GM18519 (cell line): ENCODE measurements around the gene ACAD11.

Experiments used
- ATAC-seq: cut with Tn5 transposase; IDR thresholded peaks from one replicate; pipeline ENCODE4 v1.9.1; 2021; ENCODE audit warnings: mild to moderate bottlenecking, moderate library complexity; ENCODE audit not compliant: unreplicated experiment, low FRiP score

ACAD11 gene

DNA sequence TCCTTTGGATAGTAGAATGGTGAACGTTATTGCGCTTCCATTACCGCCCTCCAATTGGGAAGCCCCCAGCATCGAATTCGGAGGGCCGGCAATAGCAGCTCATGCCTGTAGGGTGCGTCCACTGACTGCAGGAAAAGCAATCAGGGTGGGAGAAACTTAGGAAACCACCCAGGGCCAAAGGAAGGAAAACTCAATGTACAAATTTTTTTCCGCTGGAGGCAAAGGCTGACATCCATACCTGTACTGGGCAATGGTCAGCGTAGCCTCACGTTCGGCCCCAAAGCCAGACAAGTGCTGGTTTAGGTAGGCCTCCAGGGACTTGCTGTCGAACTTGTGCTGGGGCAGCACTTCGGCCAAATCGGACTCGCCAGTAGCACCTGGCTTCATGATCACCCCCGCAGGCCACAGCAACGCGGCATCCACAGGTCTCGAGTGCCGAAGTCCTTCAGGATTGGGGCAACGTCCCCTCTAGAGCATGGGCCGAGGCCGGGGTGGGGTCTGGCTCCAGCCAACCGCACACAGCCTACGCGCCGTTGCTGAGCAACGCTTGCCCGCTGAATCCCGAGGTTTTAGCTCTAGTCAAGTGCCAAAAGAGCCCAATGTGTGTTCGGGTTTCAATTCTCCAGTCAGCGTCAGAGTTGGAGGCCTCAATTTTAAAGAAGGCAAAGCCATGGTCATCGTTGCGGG, at the start of gene ACAD11:
Gene ACAD11 (minus strand): TSS at position 445 of the 687 bp plus-strand sequence. CDS start 58 bp downstream, at position 387.
- ATAC-seq, result peak; percentile 33

DNA sequence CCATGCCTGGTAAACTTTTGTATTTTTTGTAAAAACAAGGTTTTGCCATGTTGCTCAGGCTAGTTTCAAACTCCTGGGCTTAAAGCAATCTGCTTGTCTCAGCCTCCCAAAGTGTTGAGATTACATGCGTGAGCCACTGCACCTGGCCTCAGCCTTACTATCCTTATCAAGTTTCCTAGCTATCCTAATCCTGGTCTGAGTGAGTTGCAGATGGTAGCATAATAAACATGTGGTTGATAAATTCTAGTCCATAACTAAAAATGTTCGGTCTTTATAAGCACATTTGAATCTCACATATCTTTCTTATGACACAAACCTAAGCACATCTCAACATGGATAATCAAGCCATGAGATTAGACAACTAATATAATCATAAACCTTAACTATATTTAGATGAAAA, 44.1 kb upstream of the ACAD11 start:
- ATAC-seq, result no peak

DNA sequence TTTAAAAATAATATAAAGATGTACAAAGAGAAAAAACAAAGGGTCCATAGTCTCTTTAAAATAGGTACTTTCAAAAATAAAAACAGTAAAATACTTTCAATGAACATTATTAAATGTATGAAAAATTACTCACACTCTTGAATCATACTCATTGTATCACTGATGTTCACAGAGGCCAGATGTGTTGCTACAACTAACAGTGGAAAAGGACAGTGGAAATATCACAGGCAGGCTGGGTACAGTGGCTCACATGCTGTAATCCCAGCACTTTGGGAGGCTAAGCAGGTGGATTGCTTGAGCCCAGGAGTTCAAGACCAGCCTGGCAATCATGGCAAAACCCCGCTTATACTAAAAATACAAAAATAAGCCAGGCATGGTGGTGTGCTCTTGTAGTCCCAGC, 35.8 kb upstream of the ACAD11 start:
- no peak for ATAC-seq

DNA sequence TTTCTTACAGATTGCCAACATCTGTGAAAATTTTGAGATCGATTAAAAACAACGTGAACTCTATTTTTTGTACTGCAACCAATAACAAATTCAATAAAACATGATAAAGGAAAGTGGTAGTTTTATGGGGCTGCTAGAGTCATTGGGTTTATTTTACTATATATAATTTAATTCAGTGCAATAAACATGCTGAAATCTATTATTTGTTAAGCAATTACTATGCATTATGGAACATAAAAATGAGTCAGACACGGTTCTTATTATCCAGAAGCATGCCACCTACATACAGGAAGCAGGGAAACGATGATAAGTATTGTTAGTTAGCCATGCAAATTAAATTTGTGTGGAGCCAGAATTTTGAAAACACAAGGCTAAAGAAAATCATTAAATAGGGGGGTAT, 35.4 kb upstream of the ACAD11 start:
- no peak for ATAC-seq

- no peak for ATAC-seq
These were observed 30.4 kb upstream of the ACAD11 start for GRCh38 chr3:132690040-132690439.

DNA sequence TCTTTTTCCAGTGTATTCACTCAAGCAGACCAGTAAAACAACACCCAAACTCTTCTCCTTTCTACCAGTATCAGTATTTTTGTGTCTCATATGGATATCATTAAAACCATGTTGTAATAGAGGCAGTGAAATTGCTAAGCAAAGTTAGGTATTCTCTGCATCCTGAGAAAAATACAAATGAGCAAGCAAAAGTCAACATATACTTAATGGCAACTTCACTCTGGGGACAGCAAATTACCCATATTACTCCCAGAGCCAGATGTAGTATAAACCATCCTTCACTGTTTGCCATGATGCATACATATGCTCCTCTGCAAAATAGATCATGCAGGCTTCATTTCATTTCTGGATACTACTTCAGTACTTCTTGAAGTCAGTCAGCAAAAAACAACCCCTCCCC, 22.6 kb upstream of the ACAD11 start:
- ATAC-seq, result no peak

- ATAC-seq, result no peak
These were observed 21.8 kb upstream of the ACAD11 start for GRCh38 chr3:132681421-132681820.

- ATAC-seq, result no peak
These were observed 20.3 kb upstream of the ACAD11 start for GRCh38 chr3:132679911-132680310.

DNA sequence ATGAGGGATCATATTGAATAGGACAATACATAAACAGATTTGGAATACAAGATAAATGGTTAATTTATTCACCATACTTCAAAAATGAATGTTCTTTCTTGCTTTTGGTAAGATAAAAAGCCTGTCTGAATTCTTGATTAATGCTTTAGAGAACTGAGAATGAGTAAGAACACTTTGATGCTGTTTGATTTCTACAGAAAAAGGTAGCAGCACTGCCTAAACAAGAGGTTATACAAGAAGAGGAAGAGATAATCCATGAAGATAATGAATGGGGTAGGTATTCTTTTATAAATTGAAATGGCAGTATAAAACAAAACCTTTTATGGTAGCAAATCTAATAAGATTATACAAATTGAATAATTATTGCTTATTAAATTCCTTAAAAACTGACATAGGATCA, 15.8 kb upstream of the ACAD11 start:
- no peak for ATAC-seq

GRCh38 chr3:132669256-132669777, 9.7 kb upstream of the ACAD11 start:
- ATAC-seq, result no peak

DNA sequence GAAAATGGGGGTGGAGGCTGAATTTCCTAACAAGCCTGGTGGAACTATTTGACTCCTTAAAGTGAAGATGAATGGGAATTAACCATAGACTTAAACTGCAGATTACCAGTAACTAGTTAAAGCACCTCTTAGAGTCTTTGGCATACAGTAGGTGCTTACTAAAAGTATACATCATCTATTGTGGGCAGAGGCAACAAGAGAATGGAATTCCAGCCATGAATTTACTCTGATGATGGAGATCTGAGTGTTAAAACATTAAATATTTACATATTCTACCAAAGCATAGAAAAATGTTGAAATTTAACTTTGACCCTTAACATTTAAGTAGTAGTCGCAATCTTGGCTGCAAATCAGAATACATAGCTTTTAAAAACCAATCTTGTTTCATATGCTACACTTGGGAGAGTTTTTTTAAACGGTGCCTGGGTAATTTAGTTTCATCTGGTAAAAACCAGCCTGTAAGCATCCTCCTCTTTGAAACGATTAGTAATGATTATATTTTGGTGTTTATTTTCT, 5.7 kb upstream of the ACAD11 start:
- ATAC-seq, result no peak

DNA sequence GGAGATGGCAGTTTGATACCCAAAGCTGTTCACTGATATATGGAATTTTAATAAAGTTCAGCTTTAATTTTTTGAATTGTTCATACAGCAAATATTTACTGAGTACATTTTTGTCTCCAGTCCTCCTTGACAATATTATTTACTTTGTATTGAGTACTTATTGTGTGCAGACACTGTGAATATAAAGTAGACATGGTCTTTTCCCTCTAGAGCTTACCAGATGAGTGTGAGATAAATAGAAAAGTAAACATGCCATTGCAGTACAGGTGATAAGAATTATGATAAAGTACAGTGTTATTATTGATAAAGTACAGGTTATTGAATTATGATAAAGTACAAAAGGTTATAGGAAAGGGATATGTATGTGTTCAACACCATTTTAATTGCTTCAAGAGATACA, 2.6 kb upstream of the ACAD11 start:
- ATAC-seq, result no peak

DNA sequence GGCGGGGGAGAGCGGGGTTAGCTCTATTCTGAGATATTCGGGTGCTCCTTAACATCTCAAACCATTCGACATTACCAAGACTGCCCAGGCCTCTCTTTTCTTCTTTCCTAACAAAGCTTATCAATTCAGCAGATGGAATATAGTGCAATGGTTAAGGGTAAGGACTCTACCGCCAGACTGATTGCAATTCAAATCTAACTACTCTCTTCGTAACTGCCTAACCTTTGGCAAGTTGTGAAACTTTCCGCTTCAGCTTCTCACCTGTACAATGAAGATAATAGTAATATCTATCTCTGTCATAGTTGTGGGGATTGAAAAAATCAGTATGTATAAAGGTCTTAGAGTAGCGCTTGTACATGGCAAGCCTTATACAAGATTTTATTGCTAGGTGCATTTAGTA, 1.5 kb upstream of the ACAD11 start:
- no peak for ATAC-seq

DNA sequence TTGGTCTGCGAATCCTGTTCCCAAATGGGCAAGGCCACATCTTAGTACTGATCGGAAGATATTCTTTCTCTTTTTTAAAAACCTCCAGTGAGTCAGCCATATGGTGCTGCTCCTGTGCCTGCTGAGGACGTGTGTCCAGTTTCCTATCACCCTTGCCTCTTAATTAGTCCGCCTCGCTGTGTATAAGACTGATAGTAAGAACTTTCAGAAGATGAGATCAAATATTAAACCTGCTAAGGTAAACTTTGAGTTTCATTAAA, 1.1 kb upstream of the ACAD11 start:
- no peak for ATAC-seq

GRCh38 chr3:132660052-132660810, 622 bp upstream of the ACAD11 start, which contains the start of gene UBA5:
UBA5 (plus strand) TSS chr3:132660329; CDS start chr3:132660538, 209 bp downstream.
- ATAC-seq, result peak; percentile 58

DNA sequence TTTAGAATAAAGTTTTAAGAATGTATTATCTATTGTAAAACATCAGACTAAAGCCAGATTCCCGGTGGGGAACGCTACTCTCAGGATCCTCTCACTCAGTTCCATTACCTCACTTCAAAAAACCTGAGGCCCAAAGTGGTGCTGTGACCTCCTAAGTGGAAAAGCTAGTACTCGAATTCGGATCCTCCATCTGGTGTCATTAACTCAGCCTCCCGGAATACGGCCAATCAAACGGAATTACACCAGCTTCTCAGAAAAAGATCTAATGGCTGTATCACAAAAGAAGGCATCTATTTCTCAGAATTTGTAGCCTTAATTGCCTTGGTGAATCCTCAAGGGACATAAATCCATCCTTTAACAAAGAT, 627 bp downstream of the ACAD11 start:
- ATAC-seq, result peak; percentile 13

DNA sequence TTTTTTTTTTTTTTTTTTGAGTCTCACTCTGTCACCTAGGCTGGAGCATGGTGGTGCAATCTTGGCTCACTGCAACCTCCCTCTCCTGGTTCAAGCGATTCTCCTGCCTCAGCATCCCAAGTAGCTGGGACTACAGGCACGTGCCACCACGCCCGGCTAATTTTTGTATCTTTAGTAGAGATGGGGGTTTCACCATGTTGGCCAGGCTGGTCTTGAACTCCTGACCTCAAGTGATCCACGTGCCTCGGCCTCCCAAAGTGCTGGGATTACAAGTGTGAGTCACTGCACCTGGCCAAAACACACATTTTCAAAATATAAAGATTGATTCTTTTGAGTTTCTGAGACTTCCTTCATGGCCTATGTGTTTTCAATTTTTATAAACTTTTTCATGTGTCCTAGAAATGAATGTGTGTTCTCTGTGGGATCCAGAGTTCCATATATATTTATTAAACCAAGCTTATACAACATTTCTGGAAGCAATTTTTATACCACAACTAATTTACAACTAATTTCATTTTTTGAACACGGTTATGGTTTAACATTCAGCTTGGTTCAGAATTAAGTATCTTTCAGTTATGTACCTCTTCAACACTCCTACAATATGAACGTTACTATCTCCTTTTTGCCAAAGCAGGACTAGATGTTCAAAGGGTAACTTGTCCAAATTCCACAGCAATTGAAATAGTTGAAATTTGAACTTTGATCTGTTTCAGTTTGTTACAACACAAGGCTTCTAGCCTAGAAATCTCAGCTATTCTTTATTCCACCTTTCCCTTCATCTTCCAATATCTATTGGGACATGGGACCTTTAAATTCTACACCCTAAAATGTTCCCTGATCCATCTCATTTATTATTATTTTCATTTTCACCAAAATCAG, 1.5 kb downstream of the ACAD11 start:
- no peak for ATAC-seq

DNA sequence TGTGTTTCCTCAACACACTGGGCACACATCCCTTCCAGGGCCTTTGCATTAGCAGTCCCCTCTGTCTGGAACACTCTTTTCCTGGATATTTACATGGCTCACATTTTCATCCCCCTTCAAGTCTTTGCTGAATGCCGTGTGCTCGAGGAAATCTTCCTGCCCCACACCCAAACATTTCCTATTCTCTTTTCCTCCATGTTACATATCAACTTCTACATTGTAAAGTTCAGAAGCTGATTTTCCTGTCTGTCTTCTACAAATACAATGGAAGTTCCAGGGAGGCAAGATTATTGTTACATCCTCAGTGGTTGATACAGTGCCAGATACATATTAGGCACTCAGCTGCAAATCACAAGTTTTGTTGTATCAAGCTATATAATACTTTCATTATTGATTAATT, 4.1 kb downstream of the ACAD11 start:
- ATAC-seq, result no peak

DNA sequence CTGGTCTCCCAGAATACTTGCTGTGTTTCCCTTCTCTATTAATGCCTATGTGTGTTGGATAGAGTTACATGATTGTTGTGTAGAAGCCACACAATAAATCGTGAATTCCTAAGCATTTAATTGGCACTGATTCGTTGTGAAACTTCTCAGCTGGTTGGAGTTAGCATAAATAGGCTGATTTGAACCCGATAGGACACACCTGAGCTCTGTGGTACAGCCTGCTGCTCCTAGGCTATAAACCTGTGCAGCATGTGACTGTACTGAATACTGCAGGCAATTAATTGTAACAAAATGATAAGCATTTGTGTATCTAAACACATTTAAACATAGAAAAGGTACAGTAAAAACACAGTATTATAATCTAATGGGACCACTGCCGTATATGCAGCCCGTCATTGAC, 4.9 kb downstream of the ACAD11 start:
- ATAC-seq, result no peak

DNA sequence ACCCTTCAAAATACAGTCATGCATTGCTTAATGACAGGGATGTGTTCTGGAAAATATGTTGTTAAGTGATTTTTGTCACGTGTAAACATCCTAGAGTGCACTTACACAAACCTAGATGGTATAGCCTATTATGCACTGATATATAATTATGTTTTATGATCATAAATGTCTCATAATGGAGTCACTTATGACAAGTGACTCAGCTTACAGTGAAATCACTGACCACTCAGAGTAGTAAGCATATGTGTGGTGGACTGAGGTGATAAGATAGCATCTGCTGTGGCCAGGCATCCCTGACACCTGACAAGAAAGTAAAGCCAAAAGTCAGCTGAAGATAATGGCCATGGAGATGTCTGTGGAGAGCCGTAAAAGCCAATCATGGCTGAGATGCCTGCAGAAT, 5.4 kb downstream of the ACAD11 start:
- ATAC-seq, result no peak
